Lower lobe of right lung (tissue), 2 donors: ENCODE data around the gene CEP162. TPM values are rescaled to one million over a fixed set of nuclear protein-coding genes. Genes with fewer than 3 reads are reported as not detected.

Source experiments
- ATAC-seq, 2 donors: fragments of 200-7000 bp; cut with Tn5 transposase; one replicate each; pipeline ENCODE4 v1.9.1; 2020 to 2022; ENCODE audit warnings: mild to moderate bottlenecking in 2 of 2, moderate library complexity in 2 of 2
- DNase-seq: peaks from one replicate; pipeline ENCODE4 v3.0.0-alpha.2; 2020
- H3K27ac ChIP-seq: fragments of 200-600 bp; one replicate; pipeline ENCODE4 v1.8.0; 2022
- H3K27me3 ChIP-seq: fragments of 200-600 bp; one replicate; pipeline ENCODE4 v1.8.0; 2022; ENCODE audit warnings: low read depth
- H3K36me3 ChIP-seq: fragments of 200-600 bp; one replicate; pipeline ENCODE4 v1.8.0; 2022; ENCODE audit warnings: mild to moderate bottlenecking
- H3K4me1 ChIP-seq: fragments of 200-600 bp; one replicate; pipeline ENCODE4 v1.8.0; 2022
- H3K4me3 ChIP-seq: fragments of 200-600 bp; one replicate; pipeline ENCODE4 v1.8.0; 2022; ENCODE audit warnings: mild to moderate bottlenecking
- H3K9me3 ChIP-seq: fragments of 200-600 bp; one replicate; pipeline ENCODE4 v1.8.0; 2022
- CTCF ChIP-seq: fragments of 200-600 bp; IDR thresholded peaks from one replicate; pipeline ENCODE4 v1.8.0; 2022; ENCODE audit warnings: antibody characterized with exemption, mild to moderate bottlenecking
- intact Hi-C: fragments of 100-400 bp; cut with DNase I; formaldehyde crosslinking; loops from one replicate; pipeline ENCODE4 v1.11.0; 2022
- total RNA-seq: library from RNA; stranded (reverse); fragmentation: NEBNext Ultra II Directional; extraction: Animal tissue kit (Norgen Biotek cat#: 25700); gene quantifications from one replicate; pipeline ENCODE4 v1.2.1, GENCODE V29; 2021
- donor health status: DM: no; HTN: yes; CAD: no; lungs with severe emphysema.

CEP162 gene
- total RNA-seq, 1 donor from 2014 or later, result 12.1 TPM

GRCh38 chr6:84103029-84103428, 124.4 kb downstream of the CEP162 start:
- no peak overlapping the region for H3K4me3 ChIP-seq
- no peaks in the 10 kb centered on the region for H3K4me1 ChIP-seq
- TF ChIP-seq CTCF, result no peak
- peaks cover 3% of the 10 kb centered on the region for H3K9me3 ChIP-seq
- H3K36me3 ChIP-seq, result no peaks in the 10 kb centered on the region
- H3K27ac ChIP-seq, result no peak overlapping the region
- intact Hi-C loops, result no loop called here
- H3K27me3 ChIP-seq, result no peaks in the 10 kb centered on the region
- ATAC-seq (no peak), DNase-seq (no peak)

GRCh38 chr6:84095156-84095555, 132.3 kb downstream of the CEP162 start:
- DNase-seq (no peak), ATAC-seq (no peak)
- intact Hi-C loops, result no loop called here
- Histone ChIP-seq H3K27me3 (no peaks in the 10 kb centered on the region), H3K4me3 (no peak overlapping the region), H3K4me1 (no peaks in the 10 kb centered on the region), H3K9me3 (peaks cover 3% of the 10 kb centered on the region), H3K36me3 (no peaks in the 10 kb centered on the region), H3K27ac (no peak overlapping the region)
- no peak for TF ChIP-seq CTCF

- intact Hi-C loops, result no loop called here
- no peak for TF ChIP-seq CTCF
- no peak for DNase-seq
- H3K27me3 ChIP-seq, result no peaks in the 10 kb centered on the region
- H3K4me3 ChIP-seq, result no peak overlapping the region
- no peaks in the 10 kb centered on the region for H3K4me1 ChIP-seq
- H3K36me3 ChIP-seq, result no peaks in the 10 kb centered on the region
- ATAC-seq, result no peak
- no peak overlapping the region for H3K27ac ChIP-seq
- H3K9me3 ChIP-seq, result no peaks in the 10 kb centered on the region
These were observed 133.7 kb downstream of the CEP162 start for GRCh38 chr6:84093441-84094435.

GRCh38 chr6:84089552-84089951, 137.9 kb downstream of the CEP162 start:
- H3K27ac ChIP-seq, result no peak overlapping the region
- no peaks in the 10 kb centered on the region for H3K27me3 ChIP-seq
- ATAC-seq (no peak), DNase-seq (no peak)
- no peaks in the 10 kb centered on the region for H3K4me1 ChIP-seq
- no peaks in the 10 kb centered on the region for H3K36me3 ChIP-seq
- H3K9me3 ChIP-seq, result no peaks in the 10 kb centered on the region
- intact Hi-C loops, result no loop called here
- no peak overlapping the region for H3K4me3 ChIP-seq
- TF ChIP-seq CTCF, result no peak

- ATAC-seq, result no peak
- DNase-seq, result no peak
- Histone ChIP-seq H3K4me3 (no peak overlapping the region), H3K27ac (no peak overlapping the region), H3K36me3 (no peaks in the 10 kb centered on the region), H3K9me3 (no peaks in the 10 kb centered on the region), H3K27me3 (no peaks in the 10 kb centered on the region), H3K4me1 (no peaks in the 10 kb centered on the region)
- no peak for TF ChIP-seq CTCF
- intact Hi-C loops, result no loop called here
These were observed 138.4 kb downstream of the CEP162 start for GRCh38 chr6:84089081-84089480.
